NCI-H2196 treated with DMSO at 0.1 percent for 48 hours (cell line): Measurements from ENCODE around the gene HGF.
"Not testable (repeated sequence)": the region's sequence is repeated elsewhere in the genome, so short reads cannot be mapped to it uniquely, and the experiment has no call there.

Experiments used
- DNase-seq: peaks from one replicate; lab custom pipeline; 2025; ENCODE audit not compliant: unreplicated experiment; lab: John Stamatoyannopoulos, UW

Gene HGF

DNA sequence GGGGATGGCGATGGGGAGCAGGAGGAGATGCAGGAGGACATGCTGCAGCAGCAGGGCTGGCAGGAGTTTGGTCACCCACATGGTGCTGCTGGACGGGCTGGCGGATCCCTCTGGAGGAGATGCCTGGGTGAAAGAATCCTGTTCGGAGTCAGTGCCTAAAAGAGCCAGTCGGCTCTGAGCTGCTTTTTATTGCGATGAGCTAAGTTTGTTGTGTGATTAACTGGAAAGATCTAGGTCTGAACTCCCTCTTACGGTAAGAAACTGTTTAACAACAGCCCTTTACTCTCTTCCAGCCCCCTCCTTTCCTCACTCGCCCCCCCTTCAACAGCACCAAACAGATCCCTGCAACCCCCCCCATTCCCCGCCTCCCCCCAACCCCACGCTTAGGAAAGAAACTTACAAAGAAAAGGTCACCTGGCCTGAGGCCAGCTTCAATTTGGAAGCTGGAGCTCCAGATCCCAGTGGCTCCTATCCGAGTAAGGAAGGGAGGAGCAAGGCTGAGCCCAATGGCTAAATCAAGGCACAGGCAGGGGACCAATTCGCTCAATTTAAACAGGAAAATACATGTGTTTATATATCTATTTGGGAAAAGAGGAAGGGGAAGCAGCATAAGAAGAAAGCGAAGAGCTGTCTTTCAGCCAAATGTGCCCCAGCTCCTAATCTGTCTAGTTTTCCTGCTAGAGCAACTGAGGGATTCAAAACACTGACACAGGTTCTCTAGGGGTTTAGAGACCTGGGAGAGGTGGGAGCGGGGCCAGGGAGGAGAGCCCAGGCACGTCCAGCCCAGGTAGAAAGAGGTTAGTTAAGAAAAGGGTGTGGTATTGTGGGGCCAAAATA, at the start of gene HGF:
Gene HGF (minus strand): TSS at position 157 of the 837 bp plus-strand sequence. CDS start 76 bp downstream, at position 81.
- DNase-seq = no peak

DNA sequence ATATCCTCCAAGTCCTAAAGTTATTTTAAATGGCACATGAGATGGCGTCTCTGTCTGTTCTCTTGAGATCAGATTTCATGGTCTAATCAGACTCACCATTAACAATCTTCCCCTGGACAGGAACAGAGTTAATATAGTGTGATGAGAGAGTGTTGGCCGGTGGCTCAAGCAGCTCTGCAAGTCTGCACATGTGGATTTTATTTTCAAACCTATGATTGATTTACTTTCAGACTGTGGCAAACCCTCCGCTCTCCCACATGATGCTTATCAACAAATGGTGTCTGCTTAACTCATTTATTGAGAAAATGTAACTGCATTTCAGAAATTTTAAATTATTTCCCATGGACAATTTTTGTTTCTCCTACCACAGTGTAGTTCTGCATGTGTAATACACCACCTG, 46.5 kb upstream of the HGF start:
- no peak for DNase-seq

DNA sequence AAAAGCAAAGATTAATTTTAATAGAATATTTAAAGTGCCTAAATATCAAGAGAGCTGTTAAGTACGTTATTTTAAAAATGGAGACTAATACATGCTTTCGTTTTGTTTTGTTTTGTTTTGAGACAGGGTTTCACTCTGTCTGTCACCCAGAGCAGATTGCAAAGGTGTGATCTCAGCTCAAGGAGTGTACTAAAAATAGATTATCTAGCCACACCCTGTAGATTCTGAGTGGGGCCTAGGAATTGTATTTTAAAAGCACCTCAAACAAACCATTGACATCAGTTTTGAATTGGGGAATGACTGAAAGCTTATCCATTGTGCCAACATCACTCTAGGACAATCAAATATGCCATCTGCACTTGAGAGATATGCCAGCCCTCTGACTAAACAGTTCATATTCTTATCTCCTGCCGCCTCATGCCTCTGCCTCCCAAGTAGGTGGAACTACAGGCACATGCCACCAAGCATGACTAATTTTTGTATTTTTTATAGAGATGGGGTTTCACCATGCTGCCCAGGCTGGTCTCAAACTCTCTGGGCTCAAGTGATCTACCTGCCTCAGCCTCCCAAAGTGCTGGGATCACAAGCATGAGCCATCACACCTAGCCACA, 43.1 kb upstream of the HGF start:
- DNase-seq = not testable (repeated sequence)

DNA sequence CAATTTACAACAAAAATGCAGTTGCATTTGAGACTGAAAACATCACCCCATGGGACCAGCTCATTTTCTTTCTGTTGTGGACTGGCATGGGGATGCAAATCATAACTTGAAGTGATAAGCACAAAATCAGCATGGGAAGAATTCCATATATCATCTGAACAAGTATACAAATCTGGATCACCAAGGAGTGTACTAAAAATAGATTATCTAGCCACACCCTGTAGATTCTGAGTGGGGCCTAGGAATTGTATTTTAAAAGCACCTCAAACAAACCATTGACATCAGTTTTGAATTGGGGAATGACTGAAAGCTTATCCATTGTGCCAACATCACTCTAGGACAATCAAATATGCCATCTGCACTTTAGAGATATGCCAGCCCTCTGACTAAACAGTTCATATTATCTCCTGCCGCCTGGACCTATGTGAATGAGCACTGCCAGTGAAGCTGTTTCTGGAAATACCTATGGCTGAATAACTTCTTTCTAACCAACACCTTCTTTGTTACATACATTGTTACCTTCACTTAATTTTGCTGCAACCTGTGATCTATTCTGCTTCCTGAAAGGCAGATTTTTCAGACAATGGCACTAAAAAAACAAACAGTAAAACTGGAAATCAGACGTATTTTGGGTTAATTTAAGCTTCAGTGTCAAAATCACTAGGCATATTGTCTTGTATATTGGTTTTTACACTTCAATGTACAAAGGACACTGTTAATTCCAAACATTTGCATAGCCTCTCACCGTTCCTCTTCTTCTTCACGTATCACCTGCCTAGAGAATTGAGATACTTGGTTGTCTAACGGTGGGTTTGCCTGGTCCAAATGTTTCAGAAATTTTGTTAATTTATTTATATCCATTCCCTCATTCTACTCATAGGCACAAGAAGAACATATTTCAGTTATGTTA, 42.4 kb upstream of the HGF start:
- no peak for DNase-seq

DNA sequence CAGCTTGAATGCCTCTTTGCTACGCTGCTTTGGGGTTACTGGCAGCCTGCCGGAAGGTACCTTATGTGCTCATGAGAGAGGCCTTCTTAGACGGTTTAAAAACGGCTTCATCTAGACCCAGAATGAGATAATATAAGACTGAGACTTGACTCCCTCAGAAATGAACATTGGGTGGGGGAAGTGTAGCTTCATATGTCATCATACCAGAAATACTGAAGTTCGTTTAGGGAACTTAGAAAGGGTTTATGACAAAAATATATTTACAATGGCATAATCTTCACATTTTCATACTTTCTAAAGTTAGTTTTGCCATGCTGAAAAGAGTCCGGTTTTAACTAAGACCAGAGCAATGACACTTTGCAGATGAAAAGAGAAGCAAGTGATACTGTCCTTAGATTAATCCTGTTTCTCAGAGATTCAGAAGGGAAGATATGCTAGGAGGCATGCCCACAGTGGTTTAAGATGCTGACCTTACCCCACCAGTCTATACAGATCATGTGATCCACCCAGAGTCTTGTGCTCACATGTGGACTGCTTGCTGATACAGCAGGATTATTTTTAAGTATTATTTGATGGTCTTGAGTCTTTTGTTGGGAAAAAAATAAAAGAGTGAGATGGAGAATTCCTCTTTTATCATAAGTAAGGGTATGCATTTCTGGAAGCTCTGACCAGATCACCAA, 40.8 kb upstream of the HGF start:
- DNase-seq = no peak

DNA sequence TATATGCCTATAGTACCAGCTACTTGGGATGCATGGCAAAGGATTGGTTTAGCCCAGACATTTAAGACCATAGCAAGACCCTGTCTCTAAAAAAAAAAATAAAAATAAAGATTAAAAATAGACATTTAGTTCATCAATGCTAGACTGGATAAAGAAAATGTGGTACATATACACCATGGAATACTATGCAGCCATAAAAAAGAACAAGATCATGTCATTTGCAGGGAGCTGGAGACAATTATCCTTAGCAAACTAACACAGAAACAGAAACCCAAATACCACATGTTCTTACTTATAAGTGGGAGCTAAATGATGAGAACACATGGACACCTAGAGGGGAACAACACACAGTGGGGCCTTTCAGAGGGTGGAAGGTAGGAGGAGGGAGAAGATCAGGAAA, 38.5 kb upstream of the HGF start:
- DNase-seq = not testable (repeated sequence)

DNA sequence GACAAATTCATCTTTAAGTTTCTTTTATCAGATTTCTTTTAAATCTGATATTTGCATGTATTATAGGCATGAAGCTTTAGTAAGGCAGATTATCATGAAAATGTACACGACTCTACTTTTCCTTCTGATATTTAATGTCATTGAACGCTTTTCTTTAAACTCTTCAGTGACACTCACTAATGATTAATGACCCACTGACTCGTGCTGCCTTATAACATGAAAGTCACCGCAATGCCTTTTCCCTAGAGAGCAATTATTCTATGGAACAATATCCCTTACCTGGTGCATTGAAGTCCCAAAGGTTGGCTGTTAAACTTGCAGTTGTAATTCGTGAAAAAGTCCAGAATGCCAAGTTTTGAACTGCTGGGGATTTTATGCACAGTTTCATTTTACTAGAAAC, 33.4 kb upstream of the HGF start:
- no peak for DNase-seq

DNA sequence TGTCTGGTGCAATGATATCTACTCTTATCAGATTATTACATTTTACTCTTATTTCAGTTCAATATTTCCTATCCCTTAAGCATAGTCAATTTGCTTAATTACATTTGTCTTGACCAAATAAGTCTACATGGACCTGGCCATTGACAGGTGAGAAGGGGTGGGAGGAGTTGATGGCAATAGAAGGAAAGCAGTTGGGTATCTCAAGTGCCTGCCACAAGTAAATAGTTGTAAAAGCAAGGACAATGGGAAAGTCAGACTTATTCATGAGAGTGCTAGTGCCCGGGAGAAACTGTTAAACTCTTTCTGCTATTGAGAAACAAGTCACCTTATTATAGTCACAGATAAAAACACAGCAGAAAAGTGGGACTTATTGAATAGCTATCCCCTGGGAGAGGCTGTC, 32.4 kb upstream of the HGF start:
- no peak for DNase-seq

DNA sequence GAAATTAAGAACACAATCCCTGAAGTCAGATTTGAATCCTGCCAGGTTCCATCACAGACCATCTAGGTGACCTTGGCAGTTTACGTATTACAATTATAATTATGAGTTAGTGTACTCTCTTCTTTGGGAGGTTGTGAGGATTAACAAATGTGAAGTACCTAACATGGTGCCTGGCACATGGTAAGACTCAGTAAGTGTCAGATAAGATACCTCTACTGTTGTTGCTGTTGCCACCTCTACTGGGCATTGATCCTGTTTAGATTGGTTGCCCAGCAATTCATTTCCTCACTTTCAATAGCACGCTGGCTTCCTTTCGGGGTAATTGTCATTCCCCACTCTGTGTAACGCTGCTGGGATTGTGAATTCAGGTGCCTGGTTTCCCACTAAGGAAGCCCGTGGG, 31.7 kb upstream of the HGF start:
- DNase-seq = no peak

DNA sequence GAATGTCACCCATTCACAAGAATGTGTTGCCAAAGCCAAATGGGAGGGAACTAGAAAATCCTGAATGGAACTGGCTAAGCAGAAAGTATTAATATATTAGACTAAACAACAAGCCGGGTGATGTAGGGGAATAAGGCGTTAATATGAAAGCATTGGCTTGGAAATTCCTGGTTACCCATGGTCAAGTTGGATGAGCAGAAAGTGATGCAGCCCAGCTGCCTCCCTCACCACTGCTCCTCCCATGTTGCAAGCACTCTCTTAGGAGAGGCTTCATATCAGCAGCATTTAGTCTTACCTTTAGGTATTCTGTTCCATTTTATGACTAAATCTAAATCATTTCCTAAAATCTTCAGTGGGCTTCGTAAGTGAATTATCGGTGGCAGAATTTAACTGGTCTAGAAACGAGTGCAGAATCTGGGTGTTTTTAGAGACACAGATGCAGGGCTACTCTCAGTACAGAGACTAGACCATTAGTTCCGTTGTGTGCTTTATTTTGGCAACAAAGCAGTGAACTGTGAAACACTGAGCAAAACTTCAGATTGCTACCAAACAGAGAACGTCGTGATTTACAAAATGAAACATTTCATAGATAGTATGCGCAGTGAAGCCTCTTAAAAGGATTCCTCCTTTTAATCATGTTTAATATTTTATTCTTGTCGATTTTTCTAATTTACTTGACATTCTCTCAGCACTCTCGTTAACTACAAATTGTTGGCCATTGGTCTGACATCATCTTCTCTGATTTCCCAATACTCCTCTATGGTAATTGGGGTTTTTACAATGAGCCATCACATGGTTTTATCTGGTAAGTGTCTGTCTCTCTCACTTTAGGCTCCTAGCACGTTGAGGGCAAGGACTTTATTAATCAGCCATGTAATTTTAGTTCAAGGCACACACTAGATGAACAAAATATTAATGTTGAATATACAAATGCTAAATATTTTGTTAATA, 22.0 kb upstream of the HGF start:
- no peak for DNase-seq

DNA sequence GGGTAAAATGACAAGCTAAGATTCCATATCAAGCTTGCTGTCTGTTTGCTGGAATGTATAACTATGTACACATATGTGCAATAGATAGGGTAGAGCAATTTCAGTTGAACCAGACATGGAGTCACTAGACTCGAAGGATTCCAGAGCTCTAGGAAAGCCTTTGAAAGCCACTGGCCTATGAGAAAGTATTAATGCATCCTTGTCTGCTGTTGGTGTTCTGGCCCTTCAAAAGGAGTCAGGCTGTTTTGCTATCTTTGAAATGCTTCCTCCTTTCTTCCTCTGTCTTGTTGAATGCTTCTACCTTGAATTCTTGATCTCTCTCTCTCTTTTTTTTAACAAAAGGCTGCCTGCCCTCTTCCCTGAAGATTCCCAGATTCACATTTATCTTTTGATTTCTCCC, 20.8 kb upstream of the HGF start:
- no peak for DNase-seq

DNA sequence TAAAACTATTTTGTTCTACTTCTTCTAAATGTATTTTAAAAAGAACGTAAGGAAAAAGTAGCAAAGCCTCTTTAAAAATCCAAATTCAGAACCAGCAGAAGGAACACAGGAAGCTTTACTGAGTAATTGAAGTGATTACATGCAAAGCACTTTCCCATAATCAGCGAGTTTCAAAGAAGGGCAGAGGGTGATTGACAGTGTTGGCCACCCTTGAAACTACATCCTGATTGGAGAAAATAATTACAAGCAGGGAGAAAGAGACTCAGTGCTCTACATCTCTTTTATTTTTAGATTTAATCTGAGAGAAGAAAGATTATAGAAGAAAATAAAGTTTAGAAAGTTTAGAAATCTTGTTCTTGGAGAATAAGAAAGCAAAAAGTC, 20.3 kb upstream of the HGF start:
- DNase-seq = no peak

DNA sequence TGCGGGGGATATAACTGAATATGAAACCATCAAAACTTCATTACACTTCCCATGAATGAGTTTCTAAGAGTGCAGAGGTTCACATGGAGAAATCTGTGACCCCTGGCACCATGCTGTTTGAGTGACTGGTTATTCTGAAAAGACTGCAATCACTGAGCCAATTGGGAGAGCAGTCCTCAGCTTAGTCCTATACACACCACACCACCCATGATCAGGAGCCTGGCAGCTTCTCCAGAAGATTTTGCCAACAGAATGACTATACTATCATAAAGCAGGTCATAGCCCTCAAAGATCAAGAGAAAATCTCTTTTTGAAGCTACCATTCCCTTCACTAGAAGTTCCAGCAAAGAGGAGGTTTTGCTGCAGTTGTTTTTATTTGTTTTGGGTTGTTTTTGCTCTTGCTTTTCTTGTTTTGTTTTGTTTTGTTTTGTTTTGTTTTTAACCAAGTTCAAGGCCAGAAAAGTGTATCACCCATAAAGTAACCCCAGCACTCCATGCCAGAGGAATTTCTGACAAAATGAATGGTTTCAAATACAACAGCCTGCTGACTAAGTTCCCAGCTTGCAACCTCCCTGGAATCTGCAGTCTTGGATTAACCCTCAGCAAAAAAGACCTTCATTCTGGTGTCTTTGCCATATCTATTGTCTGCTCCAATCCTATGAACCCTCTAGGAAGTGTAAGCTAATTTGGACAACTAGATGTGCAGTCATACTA, 19.7 kb upstream of the HGF start:
- no peak for DNase-seq

DNA sequence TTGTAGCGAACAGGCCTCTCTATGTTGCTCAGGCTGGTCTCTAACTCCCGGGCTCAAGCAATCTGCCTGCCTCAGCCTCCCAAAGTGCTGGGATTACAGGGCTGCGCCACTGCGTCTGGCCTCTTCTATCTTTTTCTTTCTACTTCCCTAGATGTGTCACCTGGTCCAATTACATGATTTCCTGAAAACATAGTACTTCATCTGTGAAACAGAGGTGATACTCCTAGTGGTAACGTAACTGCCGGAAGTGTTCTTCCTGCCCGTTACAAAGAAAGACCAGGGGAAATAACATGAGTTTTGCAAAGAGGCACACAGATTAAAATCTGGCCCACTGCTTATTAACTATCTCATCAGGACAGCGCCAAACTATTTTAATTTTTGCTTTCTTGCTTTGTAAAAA, 18.4 kb upstream of the HGF start:
- DNase-seq = no peak

DNA sequence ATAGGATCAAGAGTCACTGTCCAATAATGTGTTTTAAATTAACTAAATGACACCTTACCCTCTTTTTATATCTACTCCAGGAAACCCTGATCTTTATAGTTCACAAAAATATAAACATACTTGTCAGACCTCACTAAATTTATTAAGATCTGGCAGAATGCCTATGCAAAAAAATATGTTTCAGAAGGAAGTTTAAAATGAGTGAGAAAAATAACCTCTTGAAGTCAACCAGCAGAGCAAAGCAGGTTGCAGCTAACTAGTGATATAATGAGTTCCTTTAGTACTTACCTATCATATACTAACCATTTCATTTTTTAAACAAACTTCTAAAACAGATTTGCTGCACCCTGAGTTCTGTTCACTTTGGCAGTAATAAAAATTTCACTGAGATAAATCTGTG, 14.0 kb upstream of the HGF start:
- DNase-seq = no peak

DNA sequence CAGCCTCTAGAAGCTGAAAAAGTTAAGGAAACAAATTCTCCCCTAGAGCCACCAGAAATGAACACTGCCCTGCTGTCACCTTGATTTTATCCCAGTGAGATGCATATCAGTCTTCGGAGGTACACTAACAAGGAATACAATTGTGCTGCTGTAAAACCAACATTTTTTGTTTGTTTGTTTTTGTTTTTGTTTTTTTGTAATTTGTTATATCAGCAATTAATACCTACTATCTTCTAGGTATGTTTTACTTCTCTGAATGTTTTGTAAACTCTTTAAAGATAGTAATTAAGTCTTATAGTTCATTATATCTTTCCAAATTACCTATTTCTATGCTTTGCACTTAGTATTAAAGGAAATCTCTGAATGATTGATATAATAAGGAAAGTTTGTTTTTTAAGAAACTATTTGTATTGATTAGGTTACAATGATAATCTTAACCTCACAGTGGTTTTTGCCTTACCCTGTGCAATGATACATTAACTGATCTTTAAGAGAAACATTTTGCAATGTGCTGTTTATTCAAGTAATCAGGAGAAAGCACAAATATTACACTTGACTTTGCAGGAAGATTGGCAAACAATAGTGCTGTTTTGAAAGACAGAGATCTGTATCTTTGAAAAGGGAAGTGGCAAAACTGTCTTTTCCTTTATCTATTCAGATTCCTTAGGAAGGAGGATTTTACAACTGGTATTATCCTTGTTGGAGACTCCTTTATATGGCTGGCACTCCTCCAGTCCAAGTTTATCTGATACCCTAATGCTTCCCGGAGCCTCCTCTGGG, 11.3 kb upstream of the HGF start:
- DNase-seq = no peak

DNA sequence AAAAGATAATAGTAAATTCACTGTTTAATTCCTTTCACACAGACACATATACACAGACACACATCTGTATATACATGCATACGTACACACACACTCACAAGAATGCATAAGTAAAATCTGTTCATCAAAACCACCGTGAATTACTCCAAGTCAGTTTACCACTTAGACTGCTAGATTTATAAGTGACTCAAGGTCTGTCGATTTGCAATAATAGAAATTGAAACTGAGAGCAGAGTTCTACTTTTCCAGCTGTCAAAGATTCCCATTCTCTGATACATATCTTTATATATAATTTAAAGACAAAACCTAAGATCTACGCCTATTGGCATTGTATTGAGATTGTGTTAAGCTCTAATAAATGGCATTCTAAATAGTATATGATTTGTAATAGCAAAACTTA, 9.9 kb upstream of the HGF start:
- no peak for DNase-seq

DNA sequence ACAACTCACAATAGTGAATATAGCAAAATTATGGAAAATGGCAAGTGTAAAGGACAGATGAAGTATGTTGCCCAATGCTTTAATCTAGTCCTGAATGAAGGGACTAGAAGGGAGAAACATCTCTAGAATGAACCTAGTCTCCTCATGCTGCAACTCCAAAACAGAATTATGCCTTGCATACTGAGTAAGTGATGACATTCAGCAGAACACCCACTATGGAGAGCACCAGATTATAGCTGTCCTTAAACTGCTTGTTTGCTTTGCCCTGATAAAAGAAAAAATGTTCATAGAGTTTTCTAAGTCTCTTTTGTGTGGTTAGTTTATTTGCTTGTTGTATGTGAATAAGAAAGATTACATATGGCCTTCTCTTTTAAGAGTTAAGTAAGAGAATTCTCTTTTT, 7.8 kb upstream of the HGF start:
- no peak for DNase-seq
